Ishikawa (cell line): Measurements from ENCODE around the gene CDH20.

Experiments used
- EP300 ChIP-seq: IDR thresholded peaks from 2 replicates; pipeline ENCODE4 v1.6.1; 2012; ENCODE audit warnings: borderline replicate concordance
- TCF12 ChIP-seq: IDR thresholded peaks from 2 replicates; pipeline ENCODE4 v1.6.1; 2012; ENCODE audit warnings: low read depth

GRCh38 chr18:61352611-61353010 lies 19.4 kb downstream of the CDH20 start:
- no peak for TF ChIP-seq TCF12
- no peak for TF ChIP-seq EP300
